ENCODE data around the gene MRPL45. TPM values are rescaled to one million over a fixed set of nuclear protein-coding genes. Genes with fewer than 3 reads are reported as not detected.

MRPL45 gene
- total RNA-seq, 1 experiment from 2014 or later: 60.3 TPM

DNA sequence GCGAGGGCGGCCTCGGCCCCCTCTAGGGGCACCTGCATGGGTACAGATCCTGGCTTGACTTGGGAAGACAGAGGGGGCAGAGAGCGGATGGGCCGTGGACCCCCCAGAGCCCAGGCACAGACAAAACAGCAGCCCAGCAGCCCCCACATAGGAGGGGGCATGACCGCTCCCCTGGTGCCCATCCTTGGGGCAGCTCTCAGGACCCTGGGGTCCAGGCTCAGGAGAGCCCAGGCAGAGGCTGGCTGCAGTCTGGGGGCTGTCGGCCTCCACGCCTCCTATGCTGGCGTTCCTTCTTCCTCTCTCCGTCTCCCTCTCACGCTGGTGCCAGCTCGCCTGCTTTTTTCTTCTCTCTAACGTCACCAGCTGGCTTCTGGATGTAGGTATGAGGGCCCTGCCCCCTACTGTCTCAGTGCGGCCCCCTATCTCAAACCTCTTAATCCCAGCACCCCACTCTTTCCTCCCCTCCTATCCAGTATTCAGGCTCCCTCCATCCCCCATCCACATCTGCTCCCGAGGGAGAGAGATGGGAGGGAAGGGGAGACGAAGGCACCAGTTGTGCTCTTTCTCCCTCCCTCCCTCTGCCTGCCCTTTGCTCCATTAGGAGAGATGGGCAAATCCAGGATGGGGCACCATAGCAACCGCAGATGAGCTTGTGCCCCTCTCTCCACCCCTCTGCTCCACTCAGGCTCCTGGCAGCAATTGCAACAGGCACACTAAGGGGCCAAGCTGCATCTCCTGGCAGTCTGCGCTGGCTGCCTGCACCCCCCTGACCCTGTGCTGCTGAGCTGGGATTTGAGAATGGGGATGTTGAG, 46.8 kb downstream of the MRPL45 start, which contains the start of gene GPR179:
Gene GPR179 (minus strand): TSS at position 349 of the 812 bp plus-strand sequence. CDS start 167 bp downstream, at position 182.
- DNase-seq (ENCODE audit: low spot score) (no peak), ATAC-seq (no peak)
- no peaks in the 10 kb centered on the region for H3K9me3 Mint-ChIP-seq
- no peak within 1 kb of the TSS for H3K27ac Mint-ChIP-seq
- POLR2A ChIA-PET: interaction anchor here (0.5 to 0.7 kb wide), 2 partner anchors 13 to 1363 kb away, joined by 3 to 4 read pairs; no protein-coding TSS in a partner anchor
- peaks cover 15% of the 10 kb centered on the region for H3K4me1 Mint-ChIP-seq
- CTCF ChIA-PET: interaction anchor here (1.3 to 10.5 kb wide), 4 partner anchors 13 to 101 kb away, joined by 3 to 221 read pairs (median 5); no protein-coding TSS in a partner anchor
- H3K27me3 Mint-ChIP-seq (ENCODE audit: low read depth): no peaks in the 10 kb centered on the region
- no peak within 1 kb of the TSS for H3K4me3 Mint-ChIP-seq
- TF ChIP-seq, protein P1, sequence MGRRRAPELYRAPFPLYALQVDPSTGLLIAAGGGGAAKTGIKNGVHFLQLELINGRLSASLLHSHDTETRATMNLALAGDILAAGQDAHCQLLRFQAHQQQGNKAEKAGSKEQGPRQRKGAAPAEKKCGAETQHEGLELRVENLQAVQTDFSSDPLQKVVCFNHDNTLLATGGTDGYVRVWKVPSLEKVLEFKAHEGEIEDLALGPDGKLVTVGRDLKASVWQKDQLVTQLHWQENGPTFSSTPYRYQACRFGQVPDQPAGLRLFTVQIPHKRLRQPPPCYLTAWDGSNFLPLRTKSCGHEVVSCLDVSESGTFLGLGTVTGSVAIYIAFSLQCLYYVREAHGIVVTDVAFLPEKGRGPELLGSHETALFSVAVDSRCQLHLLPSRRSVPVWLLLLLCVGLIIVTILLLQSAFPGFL (CRISPR knock-in tag; IDR thresholded peaks at IDR 0.05; ENCODE audit: borderline replicate concordance): no peak
- TF ChIP-seq ZNF423 (CRISPR knock-in tag; IDR thresholded peaks at IDR 0.05) (no peak), TP53 (CRISPR knock-in tag; IDR thresholded peaks at IDR 0.05) (no peak), TEAD1 (CRISPR knock-in tag; IDR thresholded peaks at IDR 0.05) (no peak), OVOL2 (CRISPR knock-in tag; IDR thresholded peaks at IDR 0.05; ENCODE audit: borderline replicate concordance) (no peak), RELA (CRISPR knock-in tag; IDR thresholded peaks at IDR 0.05; ENCODE audit: borderline replicate concordance) (no peak), HMGA2 (CRISPR knock-in tag; IDR thresholded peaks at IDR 0.05) (no peak), JUN (CRISPR knock-in tag; IDR thresholded peaks at IDR 0.05) (no peak), ZNF232 (CRISPR knock-in tag; IDR thresholded peaks at IDR 0.05) (no peak), FOXJ3 (CRISPR knock-in tag; IDR thresholded peaks at IDR 0.05; ENCODE audit: borderline replicate concordance) (no peak), ESRRA (CRISPR knock-in tag; IDR thresholded peaks at IDR 0.05; ENCODE audit: borderline replicate concordance) (no peak), NR1H2 (CRISPR knock-in tag; IDR thresholded peaks at IDR 0.05) (no peak), ZNF138 (CRISPR knock-in tag; conservative IDR thresholded peaks at IDR 0.05) (no peak), SP1 (CRISPR knock-in tag; conservative IDR thresholded peaks at IDR 0.05) (no peak), ZNF317 (CRISPR knock-in tag; IDR thresholded peaks at IDR 0.05; ENCODE audit: borderline replicate concordance, low read depth) (no peak)
- TF ChIP-seq, protein P2, sequence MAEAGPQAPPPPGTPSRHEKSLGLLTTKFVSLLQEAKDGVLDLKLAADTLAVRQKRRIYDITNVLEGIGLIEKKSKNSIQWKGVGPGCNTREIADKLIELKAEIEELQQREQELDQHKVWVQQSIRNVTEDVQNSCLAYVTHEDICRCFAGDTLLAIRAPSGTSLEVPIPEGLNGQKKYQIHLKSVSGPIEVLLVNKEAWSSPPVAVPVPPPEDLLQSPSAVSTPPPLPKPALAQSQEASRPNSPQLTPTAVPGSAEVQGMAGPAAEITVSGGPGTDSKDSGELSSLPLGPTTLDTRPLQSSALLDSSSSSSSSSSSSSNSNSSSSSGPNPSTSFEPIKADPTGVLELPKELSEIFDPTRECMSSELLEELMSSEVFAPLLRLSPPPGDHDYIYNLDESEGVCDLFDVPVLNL (CRISPR knock-in tag; IDR thresholded peaks at IDR 0.05; ENCODE audit: borderline replicate concordance, low read depth): no peak
- TF ChIP-seq, protein P3, sequence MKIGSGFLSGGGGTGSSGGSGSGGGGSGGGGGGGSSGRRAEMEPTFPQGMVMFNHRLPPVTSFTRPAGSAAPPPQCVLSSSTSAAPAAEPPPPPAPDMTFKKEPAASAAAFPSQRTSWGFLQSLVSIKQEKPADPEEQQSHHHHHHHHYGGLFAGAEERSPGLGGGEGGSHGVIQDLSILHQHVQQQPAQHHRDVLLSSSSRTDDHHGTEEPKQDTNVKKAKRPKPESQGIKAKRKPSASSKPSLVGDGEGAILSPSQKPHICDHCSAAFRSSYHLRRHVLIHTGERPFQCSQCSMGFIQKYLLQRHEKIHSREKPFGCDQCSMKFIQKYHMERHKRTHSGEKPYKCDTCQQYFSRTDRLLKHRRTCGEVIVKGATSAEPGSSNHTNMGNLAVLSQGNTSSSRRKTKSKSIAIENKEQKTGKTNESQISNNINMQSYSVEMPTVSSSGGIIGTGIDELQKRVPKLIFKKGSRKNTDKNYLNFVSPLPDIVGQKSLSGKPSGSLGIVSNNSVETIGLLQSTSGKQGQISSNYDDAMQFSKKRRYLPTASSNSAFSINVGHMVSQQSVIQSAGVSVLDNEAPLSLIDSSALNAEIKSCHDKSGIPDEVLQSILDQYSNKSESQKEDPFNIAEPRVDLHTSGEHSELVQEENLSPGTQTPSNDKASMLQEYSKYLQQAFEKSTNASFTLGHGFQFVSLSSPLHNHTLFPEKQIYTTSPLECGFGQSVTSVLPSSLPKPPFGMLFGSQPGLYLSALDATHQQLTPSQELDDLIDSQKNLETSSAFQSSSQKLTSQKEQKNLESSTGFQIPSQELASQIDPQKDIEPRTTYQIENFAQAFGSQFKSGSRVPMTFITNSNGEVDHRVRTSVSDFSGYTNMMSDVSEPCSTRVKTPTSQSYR (CRISPR knock-in tag; IDR thresholded peaks at IDR 0.05): no peak
- TF ChIP-seq, protein P4, sequence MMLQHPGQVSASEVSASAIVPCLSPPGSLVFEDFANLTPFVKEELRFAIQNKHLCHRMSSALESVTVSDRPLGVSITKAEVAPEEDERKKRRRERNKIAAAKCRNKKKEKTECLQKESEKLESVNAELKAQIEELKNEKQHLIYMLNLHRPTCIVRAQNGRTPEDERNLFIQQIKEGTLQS (CRISPR knock-in tag; conservative IDR thresholded peaks at IDR 0.05): no peak
- TF ChIP-seq, protein P5, sequence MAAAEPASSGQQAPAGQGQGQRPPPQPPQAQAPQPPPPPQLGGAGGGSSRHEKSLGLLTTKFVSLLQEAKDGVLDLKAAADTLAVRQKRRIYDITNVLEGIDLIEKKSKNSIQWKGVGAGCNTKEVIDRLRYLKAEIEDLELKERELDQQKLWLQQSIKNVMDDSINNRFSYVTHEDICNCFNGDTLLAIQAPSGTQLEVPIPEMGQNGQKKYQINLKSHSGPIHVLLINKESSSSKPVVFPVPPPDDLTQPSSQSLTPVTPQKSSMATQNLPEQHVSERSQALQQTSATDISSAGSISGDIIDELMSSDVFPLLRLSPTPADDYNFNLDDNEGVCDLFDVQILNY (CRISPR knock-in tag; IDR thresholded peaks at IDR 0.05): no peak
- TF ChIP-seq, protein P6, sequence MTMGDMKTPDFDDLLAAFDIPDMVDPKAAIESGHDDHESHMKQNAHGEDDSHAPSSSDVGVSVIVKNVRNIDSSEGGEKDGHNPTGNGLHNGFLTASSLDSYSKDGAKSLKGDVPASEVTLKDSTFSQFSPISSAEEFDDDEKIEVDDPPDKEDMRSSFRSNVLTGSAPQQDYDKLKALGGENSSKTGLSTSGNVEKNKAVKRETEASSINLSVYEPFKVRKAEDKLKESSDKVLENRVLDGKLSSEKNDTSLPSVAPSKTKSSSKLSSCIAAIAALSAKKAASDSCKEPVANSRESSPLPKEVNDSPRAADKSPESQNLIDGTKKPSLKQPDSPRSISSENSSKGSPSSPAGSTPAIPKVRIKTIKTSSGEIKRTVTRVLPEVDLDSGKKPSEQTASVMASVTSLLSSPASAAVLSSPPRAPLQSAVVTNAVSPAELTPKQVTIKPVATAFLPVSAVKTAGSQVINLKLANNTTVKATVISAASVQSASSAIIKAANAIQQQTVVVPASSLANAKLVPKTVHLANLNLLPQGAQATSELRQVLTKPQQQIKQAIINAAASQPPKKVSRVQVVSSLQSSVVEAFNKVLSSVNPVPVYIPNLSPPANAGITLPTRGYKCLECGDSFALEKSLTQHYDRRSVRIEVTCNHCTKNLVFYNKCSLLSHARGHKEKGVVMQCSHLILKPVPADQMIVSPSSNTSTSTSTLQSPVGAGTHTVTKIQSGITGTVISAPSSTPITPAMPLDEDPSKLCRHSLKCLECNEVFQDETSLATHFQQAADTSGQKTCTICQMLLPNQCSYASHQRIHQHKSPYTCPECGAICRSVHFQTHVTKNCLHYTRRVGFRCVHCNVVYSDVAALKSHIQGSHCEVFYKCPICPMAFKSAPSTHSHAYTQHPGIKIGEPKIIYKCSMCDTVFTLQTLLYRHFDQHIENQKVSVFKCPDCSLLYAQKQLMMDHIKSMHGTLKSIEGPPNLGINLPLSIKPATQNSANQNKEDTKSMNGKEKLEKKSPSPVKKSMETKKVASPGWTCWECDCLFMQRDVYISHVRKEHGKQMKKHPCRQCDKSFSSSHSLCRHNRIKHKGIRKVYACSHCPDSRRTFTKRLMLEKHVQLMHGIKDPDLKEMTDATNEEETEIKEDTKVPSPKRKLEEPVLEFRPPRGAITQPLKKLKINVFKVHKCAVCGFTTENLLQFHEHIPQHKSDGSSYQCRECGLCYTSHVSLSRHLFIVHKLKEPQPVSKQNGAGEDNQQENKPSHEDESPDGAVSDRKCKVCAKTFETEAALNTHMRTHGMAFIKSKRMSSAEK (CRISPR knock-in tag; IDR thresholded peaks at IDR 0.05; ENCODE audit: borderline replicate concordance): no peak
- no peaks in the 10 kb centered on the region for H3K36me3 Mint-ChIP-seq
